K562 (cell line): Measurements from ENCODE around the gene UNC45A. TPM values are rescaled to one million over a fixed set of nuclear protein-coding genes. Genes with fewer than 3 reads are reported as not detected.

Experiments used
- CBFA2T3 ChIP-seq: fragments of 450-650 bp; IDR thresholded peaks from 2 replicates; pipeline ENCODE4 v1.6.1; 2017
- CREB1 ChIP-seq, 2 experiments: sonication (generic) in 1 of 2; formaldehyde crosslinking in 1 of 2; IDR thresholded peaks; 2 replicates each; pipeline versions ENCODE4 v1.6.1 to v1.8.0; 2012 to 2022; ENCODE audit warnings: inconsistent platforms in 1 of 2, mild to moderate bottlenecking in 1 of 2, missing genetic modification reagents in 1 of 2, moderate library complexity in 1 of 2
- CREB5 ChIP-seq: fragments of 250-450 bp; sonication (Bioruptor Pico); IDR thresholded peaks from 2 replicates; pipeline ENCODE4 v1.5.0; 2020; ENCODE audit warnings: mild to moderate bottlenecking
- KDM4B ChIP-seq, 2 experiments: fragments of 450-650 bp in 1 of 2; sonication (generic) in 1 of 2; IDR thresholded peaks; 2 replicates each; pipeline ENCODE4 v1.6.1; 2016 to 2017; ENCODE audit warnings: borderline replicate concordance in 2 of 2, antibody characterized with exemption in 1 of 2, low read depth in 1 of 2, mild to moderate bottlenecking in 1 of 2
- NR2F6 ChIP-seq: fragments of 450-650 bp; formaldehyde crosslinking; IDR thresholded peaks from 2 replicates; pipeline ENCODE4 v1.4.0; 2020; ENCODE audit warnings: mild to moderate bottlenecking
- PTBP1 ChIP-seq: fragments of 200-400 bp; formaldehyde crosslinking; IDR thresholded peaks from 2 replicates; pipeline ENCODE4 v1.6.1; 2017; ENCODE audit warnings: low read depth, low read length
- STAG1 ChIP-seq: sonication (generic); formaldehyde crosslinking; IDR thresholded peaks from 2 replicates; pipeline ENCODE4 v1.5.0; 2020; ENCODE audit warnings: missing genetic modification reagents, borderline replicate concordance
- TAF1 ChIP-seq: IDR thresholded peaks from 2 replicates; pipeline ENCODE4 v1.6.1; 2011; ENCODE audit warnings: mild to moderate bottlenecking, low read length, moderate library complexity; ENCODE audit not compliant: insufficient read depth, control insufficient read depth, severe bottlenecking; ENCODE audit errors: extremely low read depth
- ZBTB40 ChIP-seq, 2 experiments: fragments of 450-650 bp in 1 of 2; sonication (generic) in 1 of 2; formaldehyde crosslinking in 1 of 2; IDR thresholded peaks; 2 replicates each; pipeline versions ENCODE4 v1.7.1 to v1.9.0; 2016 to 2022; ENCODE audit warnings: inconsistent platforms in 1 of 2, mild to moderate bottlenecking in 1 of 2, missing genetic modification reagents in 1 of 2
- ZFP1 ChIP-seq: fragments of 450-650 bp; formaldehyde crosslinking; IDR thresholded peaks from 2 replicates; pipeline ENCODE4 v1.4.0; 2020; ENCODE audit warnings: mild to moderate bottlenecking, mixed read lengths
- ZNF347 ChIP-seq: fragments of 450-650 bp; formaldehyde crosslinking; IDR thresholded peaks from 2 replicates; pipeline ENCODE4 v1.4.0; 2020; ENCODE audit warnings: low read depth, mild to moderate bottlenecking, moderate library complexity
- polyA plus RNA-seq, 8 experiments: library from polyadenylated mRNA; depleted of rRNA in 4 of 8; stranded (reverse) in 5 of 8; unstranded in 3 of 8; fragments of >200 nt; fragmentation: Nextera tagmentation in 2 of 8; fragmentation: Illumina TruSeq in 1 of 8; extraction: Ambion mirVana in 2 of 8; extraction: Trizol in 1 of 8; gene quantifications; 2 replicates each; pipeline versions ENCODE4 v1.2.1 to v1.2.3, GENCODE V29; 2011 to 2014; ENCODE audit warnings: inconsistent platforms in 1 of 8, missing spikeins in 1 of 8
- total RNA-seq, 7 experiments: library from RNA; depleted of rRNA in 6 of 7; stranded (reverse); fragments of >200 nt in 6 of 7; fragmentation: Illumina TruSeq in 2 of 7; extraction: Trizol in 2 of 7; gene quantifications; 2 replicates each; pipeline versions ENCODE4 v1.2.1 to v1.2.3, GENCODE V29; 2011 to 2021; ENCODE audit warnings: low replicate concordance in 1 of 7

Gene UNC45A
- total and polyA plus RNA-seq, 9 of the 15 experiments (the other 6 are each of a cell fraction or from before 2014, with no cell fraction given), result 22.4 to 79.3 (median 43.7) TPM

GRCh38 chr15:90903733-90904536 lies 31.1 kb upstream of the UNC45A start (continued):
- TF ChIP-seq ZBTB40 (IDR thresholded peaks at IDR 0.05) (peak; percentile 43; the same call in 1 of the 2 replicates), ZBTB40 (CRISPR knock-in tag; IDR thresholded peaks at IDR 0.05) (no peak), CREB1 (IDR thresholded peaks at IDR 0.05) (no peak), CREB1 (CRISPR knock-in tag; IDR thresholded peaks at IDR 0.05) (0 out of 2 replicates have a peak, but pooled peaks have one; percentile 17), ZNF347 (CRISPR knock-in tag) (no peak), ZFP1 (CRISPR knock-in tag) (peak; percentile 14; the same call in 1 of the 2 replicates), STAG1 (CRISPR knock-in tag) (0 out of 2 replicates have a peak, but pooled peaks have one; percentile 8), KDM4B (IDR thresholded peaks at IDR 0.05; ENCODE audit: borderline replicate concordance in 2 of 2, low read depth in 1 of 2) (0 out of 4 replicates have a peak, but pooled peaks of 1 of the 2 experiments have one; percentile 43), NR2F6 (no peak), CBFA2T3 (peak; percentile 32; the same call in 1 of the 2 replicates), PTBP1 (no peak), TAF1 (peak; percentile 63), CREB5 (CRISPR knock-in tag) (no peak)
